Kidney (tissue), 14 donors: ENCODE data around the gene AOC2. TPM values are rescaled to one million over a fixed set of nuclear protein-coding genes. Genes with fewer than 3 reads are reported as not detected.

Experiments
- DNase-seq, 5 donors: peaks; one replicate each; pipeline ENCODE4 v3.0.0-alpha.2; 2013 to 2020
- FAIRE-seq: peaks from 2 replicates; lab custom pipeline; 2012; peaks lifted over from hg19 to GRCh38; lab: Jason Lieb, UNC
- H3K27ac ChIP-seq, 2 donors: one replicate each; pipeline ENCODE4 v1.7.0; 2013; ENCODE audit warnings: low read depth in 2 of 2, low read length in 2 of 2, inconsistent platforms in 1 of 2
- H3K27me3 ChIP-seq: one replicate; pipeline ENCODE4 v1.7.1; 2013; ENCODE audit warnings: low read length, inconsistent platforms; ENCODE audit not compliant: control insufficient read depth, insufficient read depth
- H3K36me3 ChIP-seq, 3 donors: one replicate each; pipeline versions ENCODE4 v1.7.0 to v1.7.1; 2013; ENCODE audit warnings: low read length in 3 of 3, control low read depth in 1 of 3, inconsistent platforms in 1 of 3; ENCODE audit not compliant: insufficient read depth in 3 of 3, control insufficient read depth in 2 of 3
- H3K4me1 ChIP-seq, 3 donors: one replicate each; pipeline versions ENCODE4 v1.7.0 to v1.7.1; 2013; ENCODE audit warnings: low read length in 3 of 3, inconsistent platforms in 1 of 3, low read depth in 1 of 3; ENCODE audit not compliant: control insufficient read depth in 2 of 3, insufficient read depth in 2 of 3
- H3K4me3 ChIP-seq, 3 donors: one replicate each; pipeline versions ENCODE4 v1.7.0 to v1.8.1; 2013; ENCODE audit warnings: low read length in 3 of 3, control low read depth in 1 of 3, inconsistent platforms in 1 of 3
- H3K9ac ChIP-seq, 3 donors: one replicate each; pipeline versions ENCODE4 v1.7.0 to v1.7.1; 2013; ENCODE audit warnings: low read length in 3 of 3, control low read depth in 1 of 3, inconsistent platforms in 1 of 3
- H3K9me3 ChIP-seq, 3 donors: one replicate each; pipeline versions ENCODE4 v1.7.0 to v1.7.1; 2013; ENCODE audit warnings: low read length in 3 of 3, control low read depth in 1 of 3, inconsistent platforms in 1 of 3; ENCODE audit not compliant: control insufficient read depth in 2 of 3, insufficient read depth in 1 of 3
- intact Hi-C: fragments of 100-400 bp; cut with DNase I; formaldehyde crosslinking; loops from one replicate; pipeline ENCODE4 v1.11.1; 2022
- polyA plus RNA-seq: library from polyadenylated mRNA; stranded (reverse); fragments of 350-450 nt; fragmentation: Illumina TruSeq; extraction: RNeasy Lipid Tissue Mini Kit (QIAGEN cat#74804); gene quantifications from one replicate; pipeline ENCODE4 v1.2.3, GENCODE V29; 2014; ENCODE audit warnings: low read depth, low replicate concordance; ENCODE audit not compliant: insufficient read depth
- total RNA-seq: library from RNA; stranded (reverse); fragmentation: NEBNext Ultra II Directional; extraction: Animal tissue kit (Norgen Biotek cat#: 25700); gene quantifications from one replicate; pipeline ENCODE4 v1.2.1, GENCODE V29; 2021
- TF ChIP-seq, protein P1 (sequence below): IDR thresholded peaks from 3 replicates; pipeline ENCODE4 v1.5.1; 2012; ENCODE audit warnings: mild to moderate bottlenecking, moderate library complexity, borderline replicate concordance; ENCODE audit not compliant: insufficient read depth; ENCODE audit errors: extremely low read depth
- donor health status: control.
- donor health status: control.
- donor health status: control.
- donor health status: control.
- donor health status: control.
- donor health status: DM: yes; HTN: yes; CAD: no.
- donor health status: Normal renal cell carcinoma (clear cell type).

Gene AOC2
- total and polyA plus RNA-seq, 2 donors from 2014 or later: 0.58 to 1.2 TPM

DNA sequence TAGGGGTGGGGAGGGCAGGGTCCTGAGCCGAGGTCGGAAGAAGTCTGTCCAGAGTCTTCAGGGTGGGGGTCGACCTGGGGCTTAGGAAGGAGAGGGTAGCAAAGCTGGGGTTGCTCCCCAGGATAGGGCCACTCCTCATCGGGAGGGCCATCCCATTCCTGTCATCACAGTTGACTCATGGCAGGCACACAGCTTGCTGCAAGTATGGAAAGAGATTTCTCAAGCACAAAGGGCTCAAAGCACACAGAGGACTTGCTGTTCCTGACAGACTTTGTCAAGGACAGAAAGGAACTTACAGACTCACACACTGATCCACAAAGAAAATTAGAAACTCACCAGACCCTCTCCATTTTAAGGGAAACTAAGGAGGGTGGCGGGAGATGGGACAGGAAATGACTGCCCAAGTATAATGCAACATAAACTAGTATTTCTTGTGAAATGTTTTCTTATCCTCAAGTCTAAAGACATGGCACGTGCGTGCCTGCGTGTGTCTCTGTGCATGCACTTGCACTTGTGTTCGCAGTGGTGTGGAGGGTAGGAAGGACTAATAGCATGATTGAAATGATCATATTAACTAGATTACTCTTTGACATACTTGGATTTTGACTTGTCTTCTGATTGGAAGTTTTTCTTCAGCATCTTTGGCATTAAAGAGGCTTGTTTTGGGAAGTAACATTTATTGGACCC, 2.4 kb downstream of the AOC2 start:
- no peak overlapping the region for H3K9ac ChIP-seq

GRCh38 chr17:42848093-42848492, 3.7 kb downstream of the AOC2 start:
- no peak for DNase-seq
- intact Hi-C loops: no loop called here

More for the DNA sequence above, 2.4 kb downstream of the AOC2 start:
- Histone ChIP-seq H3K9me3 (no peaks in the 10 kb centered on the region), H3K27ac (no peak overlapping the region), H3K27me3 (no peaks in the 10 kb centered on the region), H3K4me3 (no peak overlapping the region), H3K4me1 (peaks cover 4 to 15% (median 12%) of the 10 kb centered on the region in 3 donors), H3K36me3 (peaks cover 4 to 22% (median 19%) of the 10 kb centered on the region in 3 donors)
- TF ChIP-seq, protein P1, sequence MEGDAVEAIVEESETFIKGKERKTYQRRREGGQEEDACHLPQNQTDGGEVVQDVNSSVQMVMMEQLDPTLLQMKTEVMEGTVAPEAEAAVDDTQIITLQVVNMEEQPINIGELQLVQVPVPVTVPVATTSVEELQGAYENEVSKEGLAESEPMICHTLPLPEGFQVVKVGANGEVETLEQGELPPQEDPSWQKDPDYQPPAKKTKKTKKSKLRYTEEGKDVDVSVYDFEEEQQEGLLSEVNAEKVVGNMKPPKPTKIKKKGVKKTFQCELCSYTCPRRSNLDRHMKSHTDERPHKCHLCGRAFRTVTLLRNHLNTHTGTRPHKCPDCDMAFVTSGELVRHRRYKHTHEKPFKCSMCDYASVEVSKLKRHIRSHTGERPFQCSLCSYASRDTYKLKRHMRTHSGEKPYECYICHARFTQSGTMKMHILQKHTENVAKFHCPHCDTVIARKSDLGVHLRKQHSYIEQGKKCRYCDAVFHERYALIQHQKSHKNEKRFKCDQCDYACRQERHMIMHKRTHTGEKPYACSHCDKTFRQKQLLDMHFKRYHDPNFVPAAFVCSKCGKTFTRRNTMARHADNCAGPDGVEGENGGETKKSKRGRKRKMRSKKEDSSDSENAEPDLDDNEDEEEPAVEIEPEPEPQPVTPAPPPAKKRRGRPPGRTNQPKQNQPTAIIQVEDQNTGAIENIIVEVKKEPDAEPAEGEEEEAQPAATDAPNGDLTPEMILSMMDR: no peak
- intact Hi-C loops: no loop called here
- DNase-seq: no peak
- no peak for FAIRE-seq

GRCh38 chr17:42849031-42849430, 4.7 kb downstream of the AOC2 start:
- Histone ChIP-seq H3K9me3 (no peaks in the 10 kb centered on the region), H3K4me1 (peaks cover 4 to 19% (median 12%) of the 10 kb centered on the region in 3 donors), H3K36me3 (peaks cover 2 to 9% (median 8%) of the 10 kb centered on the region in 3 donors), H3K9ac (no peak overlapping the region), H3K27me3 (no peaks in the 10 kb centered on the region), H3K4me3 (no peak overlapping the region), H3K27ac (no peak overlapping the region)
- DNase-seq: no peak
- no peak for FAIRE-seq
- TF ChIP-seq, protein P1: no peak
- intact Hi-C loops: no loop called here

More at GRCh38 chr17:42848093-42848492, 3.7 kb downstream of the AOC2 start:
- H3K9ac ChIP-seq: no peak overlapping the region
- FAIRE-seq: no peak
- no peaks in the 10 kb centered on the region for H3K9me3 ChIP-seq
- TF ChIP-seq, protein P1: no peak
- no peak overlapping the region for H3K4me3 ChIP-seq
- peaks cover 4 to 17% (median 12%) of the 10 kb centered on the region in 3 donors for H3K4me1 ChIP-seq
- no peak overlapping the region for H3K27ac ChIP-seq
- peaks cover 4 to 13% (median 12%) of the 10 kb centered on the region in 3 donors for H3K36me3 ChIP-seq
- H3K27me3 ChIP-seq: no peaks in the 10 kb centered on the region
